Karpas-422 (cell line): Measurements from ENCODE around the gene KIF1A. TPM values are rescaled to one million over a fixed set of nuclear protein-coding genes. Genes with fewer than 3 reads are reported as not detected.

Experiments used
- DNase-seq: peaks from one replicate; pipeline ENCODE4 v3.0.0-alpha.2; 2015
- H2AFZ ChIP-seq: fragments of 200-600 bp; sonication (generic); 2 replicates; pipeline ENCODE4 v1.6.1; 2014; ENCODE audit warnings: antibody characterized with exemption, low read length, mixed read lengths
- H3K27ac ChIP-seq: fragments of 200-600 bp; sonication (generic); 2 replicates; pipeline ENCODE4 v1.5.1; 2014; ENCODE audit warnings: mild to moderate bottlenecking, low read length, moderate library complexity
- H3K27me3 ChIP-seq: fragments of 200-600 bp; sonication (generic); 2 replicates; pipeline ENCODE4 v1.6.1; 2014; ENCODE audit warnings: low read length, mixed read lengths
- H3K36me3 ChIP-seq: fragments of 200-600 bp; sonication (generic); 2 replicates; pipeline ENCODE4 v1.6.1; 2014; ENCODE audit warnings: low read length, mixed read lengths; ENCODE audit not compliant: insufficient read depth
- H3K4me1 ChIP-seq: fragments of 200-600 bp; sonication (generic); 2 replicates; pipeline ENCODE4 v1.6.1; 2014; ENCODE audit warnings: mild to moderate bottlenecking, low read length, mixed read lengths
- H3K4me2 ChIP-seq: fragments of 200-600 bp; sonication (generic); 2 replicates; pipeline ENCODE4 v1.6.1; 2014; ENCODE audit warnings: low read length, low read depth, mild to moderate bottlenecking; ENCODE audit not compliant: poor library complexity, severe bottlenecking
- H3K4me3 ChIP-seq: fragments of 200-600 bp; sonication (generic); 2 replicates; pipeline ENCODE4 v1.5.1; 2014; ENCODE audit warnings: mild to moderate bottlenecking, antibody characterized with exemption, low read length, mixed read lengths
- H3K79me2 ChIP-seq: fragments of 200-600 bp; sonication (generic); 2 replicates; pipeline ENCODE4 v1.6.1; 2014; ENCODE audit warnings: mild to moderate bottlenecking, low read length, mixed read lengths
- H3K9ac ChIP-seq: fragments of 200-600 bp; sonication (generic); 2 replicates; pipeline ENCODE4 v1.6.0; 2014; ENCODE audit warnings: low read length
- H3K9me2 ChIP-seq: fragments of 200-600 bp; sonication (generic), shearing (Covaris generic); replicated peaks from 2 replicates; pipeline ENCODE4 v1.6.0; 2014; ENCODE audit warnings: mild to moderate bottlenecking, low read length, moderate library complexity; ENCODE audit not compliant: insufficient read depth
- H3K9me3 ChIP-seq: fragments of 300-700, 200-600 bp; sonication (generic); 2 replicates; pipeline ENCODE4 v1.6.1; 2014; ENCODE audit warnings: low read length, mixed read lengths
- H4K20me1 ChIP-seq: fragments of 200-600 bp; sonication (generic); 2 replicates; pipeline ENCODE4 v1.6.1; 2014; ENCODE audit warnings: mild to moderate bottlenecking, antibody characterized with exemption, low read length, low read depth; ENCODE audit not compliant: insufficient read depth
- total RNA-seq: library from RNA; depleted of rRNA; stranded (reverse); fragments of >200 nt; shearing (Covaris generic); gene quantifications from 2 replicates; pipeline ENCODE4 v1.2.3, GENCODE V29; 2014; ENCODE audit warnings: low replicate concordance; rRNA removed

The KIF1A gene, protein sequence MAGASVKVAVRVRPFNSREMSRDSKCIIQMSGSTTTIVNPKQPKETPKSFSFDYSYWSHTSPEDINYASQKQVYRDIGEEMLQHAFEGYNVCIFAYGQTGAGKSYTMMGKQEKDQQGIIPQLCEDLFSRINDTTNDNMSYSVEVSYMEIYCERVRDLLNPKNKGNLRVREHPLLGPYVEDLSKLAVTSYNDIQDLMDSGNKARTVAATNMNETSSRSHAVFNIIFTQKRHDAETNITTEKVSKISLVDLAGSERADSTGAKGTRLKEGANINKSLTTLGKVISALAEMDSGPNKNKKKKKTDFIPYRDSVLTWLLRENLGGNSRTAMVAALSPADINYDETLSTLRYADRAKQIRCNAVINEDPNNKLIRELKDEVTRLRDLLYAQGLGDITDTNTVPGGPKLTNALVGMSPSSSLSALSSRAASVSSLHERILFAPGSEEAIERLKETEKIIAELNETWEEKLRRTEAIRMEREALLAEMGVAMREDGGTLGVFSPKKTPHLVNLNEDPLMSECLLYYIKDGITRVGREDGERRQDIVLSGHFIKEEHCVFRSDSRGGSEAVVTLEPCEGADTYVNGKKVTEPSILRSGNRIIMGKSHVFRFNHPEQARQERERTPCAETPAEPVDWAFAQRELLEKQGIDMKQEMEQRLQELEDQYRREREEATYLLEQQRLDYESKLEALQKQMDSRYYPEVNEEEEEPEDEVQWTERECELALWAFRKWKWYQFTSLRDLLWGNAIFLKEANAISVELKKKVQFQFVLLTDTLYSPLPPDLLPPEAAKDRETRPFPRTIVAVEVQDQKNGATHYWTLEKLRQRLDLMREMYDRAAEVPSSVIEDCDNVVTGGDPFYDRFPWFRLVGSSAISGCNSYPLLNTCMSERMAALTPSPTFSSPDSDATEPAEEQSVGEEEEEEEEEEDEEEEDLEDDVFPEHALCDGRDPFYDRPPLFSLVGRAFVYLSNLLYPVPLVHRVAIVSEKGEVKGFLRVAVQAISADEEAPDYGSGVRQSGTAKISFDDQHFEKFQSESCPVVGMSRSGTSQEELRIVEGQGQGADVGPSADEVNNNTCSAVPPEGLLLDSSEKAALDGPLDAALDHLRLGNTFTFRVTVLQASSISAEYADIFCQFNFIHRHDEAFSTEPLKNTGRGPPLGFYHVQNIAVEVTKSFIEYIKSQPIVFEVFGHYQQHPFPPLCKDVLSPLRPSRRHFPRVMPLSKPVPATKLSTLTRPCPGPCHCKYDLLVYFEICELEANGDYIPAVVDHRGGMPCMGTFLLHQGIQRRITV (N-terminal part only)
- not detected in 2 replicates for total RNA-seq

DNA sequence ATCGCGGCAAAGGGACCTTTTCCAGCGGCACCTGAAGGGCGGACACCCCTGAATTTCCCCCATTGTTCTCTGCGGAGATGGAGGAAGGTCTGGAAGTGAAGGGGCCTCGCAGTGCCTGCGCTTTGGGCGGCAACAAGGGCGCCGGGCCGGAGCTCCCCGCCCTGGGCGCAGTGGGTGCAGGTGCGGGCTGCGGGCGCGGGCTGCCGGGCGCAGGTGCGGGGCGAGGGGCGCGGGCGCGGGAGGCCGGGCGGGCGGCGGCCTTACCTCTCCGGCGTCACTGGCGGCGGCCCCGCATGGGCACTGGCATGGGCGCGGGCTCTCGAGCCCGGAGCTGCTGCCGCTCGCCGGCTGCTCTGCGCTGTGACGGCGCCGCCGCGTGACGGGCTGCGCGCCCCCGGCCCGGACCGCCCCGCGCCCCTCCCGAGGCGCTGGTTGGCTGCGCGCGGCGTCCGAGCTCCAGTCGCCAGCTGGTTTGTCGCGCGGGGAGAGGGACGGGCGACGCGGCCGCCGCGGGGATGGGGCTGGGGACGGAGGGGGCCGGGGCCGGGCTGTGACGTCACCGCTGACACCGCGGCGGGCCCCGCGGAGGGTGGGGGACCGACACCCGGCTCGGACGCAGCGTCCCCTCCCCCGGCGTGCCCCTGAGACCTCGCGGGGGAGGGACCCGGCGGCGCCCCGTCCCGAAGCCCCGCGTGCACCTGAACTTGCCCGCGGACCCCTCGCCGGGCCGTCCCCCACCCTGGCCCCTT is at the start of gene KIF1A:
KIF1A (minus strand) TSS at position 362 of the 749 bp plus-strand sequence. CDS start 22,467 bp downstream, outside the sequence.
- no peak within 1 kb of the TSS for H3K27ac ChIP-seq
- no peaks in the 10 kb centered on the region for H3K4me1 ChIP-seq
- no peak within 1 kb of the TSS for H3K4me3 ChIP-seq
- no peak within 1 kb of the TSS for H2AFZ ChIP-seq
- no peaks in the 10 kb centered on the region for H3K9me2 ChIP-seq
- H3K4me2 ChIP-seq, result no peak within 1 kb of the TSS
- no peaks in the 10 kb centered on the region for H3K27me3 ChIP-seq
- no peaks in the 10 kb centered on the region for H3K36me3 ChIP-seq
- no peaks in the 10 kb centered on the region for H3K79me2 ChIP-seq
- no peaks in the 10 kb centered on the region for H3K9me3 ChIP-seq
- H3K9ac ChIP-seq, result no peak within 1 kb of the TSS
- no peaks in the 10 kb centered on the region for H4K20me1 ChIP-seq
- DNase-seq, result no peak

- H3K4me2 ChIP-seq, result no peak overlapping the region
- H3K9me3 ChIP-seq, result no peaks in the 10 kb centered on the region
- H3K79me2 ChIP-seq, result no peaks in the 10 kb centered on the region
- no peaks in the 10 kb centered on the region for H3K9me2 ChIP-seq
- H3K4me1 ChIP-seq, result peaks cover 3% of the 10 kb centered on the region
- no peaks in the 10 kb centered on the region for H3K36me3 ChIP-seq
- no peaks in the 10 kb centered on the region for H3K27me3 ChIP-seq
- no peak overlapping the region for H2AFZ ChIP-seq
- H3K9ac ChIP-seq, result no peak overlapping the region
- H4K20me1 ChIP-seq, result peaks cover 4% of the 10 kb centered on the region; the same call in 1 of the 2 replicates
- H3K4me3 ChIP-seq, result no peak overlapping the region
- H3K27ac ChIP-seq, result no peak overlapping the region
- DNase-seq, result no peak
Observed at GRCh38 chr2:240869109-240869955, 49.3 kb upstream of the KIF1A start.

DNA sequence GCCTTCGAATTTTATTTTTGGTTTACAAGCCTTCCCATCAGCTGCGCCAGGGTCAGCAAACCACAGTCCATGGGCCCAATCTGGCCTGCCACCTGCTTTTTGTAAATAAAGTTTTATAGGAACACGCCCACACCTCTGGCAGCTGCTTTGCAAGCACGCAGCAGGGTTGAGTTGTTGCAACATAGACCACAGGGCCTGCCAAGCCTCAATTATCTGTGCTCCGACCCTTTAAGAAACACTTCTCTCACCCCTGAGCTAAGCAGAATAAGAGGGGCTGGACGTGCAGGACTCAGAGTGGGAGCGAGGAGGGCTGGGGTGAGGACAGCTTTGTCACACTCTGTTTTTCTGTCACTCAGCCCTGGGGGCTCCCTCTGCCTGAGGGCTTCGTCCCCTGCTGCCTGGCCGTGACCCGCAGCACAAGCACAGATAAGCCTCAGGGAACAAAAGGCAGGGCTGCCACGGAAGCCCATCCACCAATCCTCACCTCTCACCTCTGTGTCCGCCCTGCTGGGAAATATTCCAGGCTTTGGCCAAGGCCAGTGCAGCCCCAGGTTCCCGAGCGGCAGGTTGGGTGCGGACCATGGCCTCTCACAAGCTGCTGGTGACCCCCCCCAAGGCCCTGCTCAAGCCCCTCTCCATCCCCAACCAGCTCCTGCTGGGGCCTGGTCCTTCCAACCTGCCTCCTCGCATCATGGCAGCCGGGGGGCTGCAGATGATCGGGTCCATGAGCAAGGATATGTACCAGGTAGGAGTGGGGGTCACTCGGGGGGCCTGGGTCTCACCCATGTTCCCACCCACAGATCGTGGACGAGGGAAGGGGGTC is 48.5 kb upstream of the KIF1A start, which contains the start of gene AGXT:
AGXT (plus strand) TSS at position 539 of the 823 bp plus-strand sequence; CDS start at position 581, 42 bp downstream.
- Histone ChIP-seq H3K4me3 (no peak within 1 kb of the TSS), H3K36me3 (no peaks in the 10 kb centered on the region), H3K79me2 (no peaks in the 10 kb centered on the region), H3K4me2 (no peak within 1 kb of the TSS), H3K9me2 (no peaks in the 10 kb centered on the region), H3K4me1 (no peaks in the 10 kb centered on the region), H3K9me3 (no peaks in the 10 kb centered on the region), H4K20me1 (peaks cover under 1% of the 10 kb centered on the region; the same call in 1 of the 2 replicates), H3K27me3 (no peaks in the 10 kb centered on the region), H3K9ac (no peak within 1 kb of the TSS), H2AFZ (no peak within 1 kb of the TSS), H3K27ac (no peak within 1 kb of the TSS)
- DNase-seq, result no peak

GRCh38 chr2:240865391-240865790 is 45.4 kb upstream of the KIF1A start:
- H3K9me3 ChIP-seq, result no peaks in the 10 kb centered on the region
- H3K4me3 ChIP-seq, result no peak overlapping the region
- H3K9ac ChIP-seq, result no peak overlapping the region
- no peaks in the 10 kb centered on the region for H4K20me1 ChIP-seq
- no peak overlapping the region for H2AFZ ChIP-seq
- H3K4me2 ChIP-seq, result no peak overlapping the region
- H3K27ac ChIP-seq, result no peak overlapping the region
- no peaks in the 10 kb centered on the region for H3K79me2 ChIP-seq
- H3K27me3 ChIP-seq, result no peaks in the 10 kb centered on the region
- no peaks in the 10 kb centered on the region for H3K4me1 ChIP-seq
- no peaks in the 10 kb centered on the region for H3K36me3 ChIP-seq
- DNase-seq, result no peak
- H3K9me2 ChIP-seq, result no peaks in the 10 kb centered on the region

- no peaks in the 10 kb centered on the region for H3K79me2 ChIP-seq
- no peak overlapping the region for H3K4me2 ChIP-seq
- no peak overlapping the region for H2AFZ ChIP-seq
- H3K4me3 ChIP-seq, result no peak overlapping the region
- no peaks in the 10 kb centered on the region for H3K9me2 ChIP-seq
- no peaks in the 10 kb centered on the region for H4K20me1 ChIP-seq
- no peaks in the 10 kb centered on the region for H3K27me3 ChIP-seq
- H3K4me1 ChIP-seq, result no peaks in the 10 kb centered on the region
- H3K9ac ChIP-seq, result no peak overlapping the region
- no peaks in the 10 kb centered on the region for H3K36me3 ChIP-seq
- H3K9me3 ChIP-seq, result no peaks in the 10 kb centered on the region
- no peak for DNase-seq
- no peak overlapping the region for H3K27ac ChIP-seq
Observed at GRCh38 chr2:240864475-240864874, 44.5 kb upstream of the KIF1A start.

- Histone ChIP-seq H3K4me1 (no peaks in the 10 kb centered on the region), H3K27me3 (no peaks in the 10 kb centered on the region), H3K9me2 (no peaks in the 10 kb centered on the region), H3K27ac (no peak overlapping the region), H3K36me3 (no peaks in the 10 kb centered on the region), H3K4me2 (no peak overlapping the region), H3K9me3 (no peaks in the 10 kb centered on the region), H3K9ac (no peak overlapping the region), H2AFZ (no peak overlapping the region), H4K20me1 (no peaks in the 10 kb centered on the region), H3K79me2 (no peaks in the 10 kb centered on the region), H3K4me3 (no peak overlapping the region)
- DNase-seq, result no peak
Observed at GRCh38 chr2:240861547-240861946, 41.5 kb upstream of the KIF1A start.
